ENCODE measurements around the gene PHEX. TPM values are rescaled to one million over a fixed set of nuclear protein-coding genes. Genes with fewer than 3 reads are reported as not detected.

The PHEX gene
- total RNA-seq, 1 donor from 2014 or later: 0.96 TPM

DNA sequence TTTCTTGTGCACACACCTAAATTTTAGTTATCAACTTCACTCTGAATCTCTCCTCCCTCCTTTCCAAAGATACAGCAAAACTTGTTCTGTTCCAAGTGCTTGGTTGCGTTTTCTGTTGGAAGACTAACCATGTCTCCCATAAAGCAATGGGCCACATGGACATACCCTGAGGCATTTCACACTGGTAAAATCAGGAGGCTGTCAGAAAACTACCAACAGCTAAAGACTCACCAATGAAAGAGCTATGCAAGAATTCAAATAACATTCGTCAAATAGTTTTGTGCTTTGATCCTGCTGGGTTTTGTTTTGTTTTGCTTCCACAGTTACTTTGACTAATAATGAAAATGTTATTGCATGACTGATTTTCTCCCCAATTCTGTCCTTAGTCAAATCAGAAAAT, 46.0 kb downstream of the PHEX start:
- Histone ChIP-seq H3K36me3 (no peaks in the 10 kb centered on the region), H3K9me3 (no peaks in the 10 kb centered on the region), H3K4me1 (no peaks in the 10 kb centered on the region), H3K27me3 (no peaks in the 10 kb centered on the region), H3K27ac (no peak overlapping the region), H3K4me3 (no peak overlapping the region)
- intact Hi-C loops (cut with DNase I): no loop called here
- TF ChIP-seq, protein P1, sequence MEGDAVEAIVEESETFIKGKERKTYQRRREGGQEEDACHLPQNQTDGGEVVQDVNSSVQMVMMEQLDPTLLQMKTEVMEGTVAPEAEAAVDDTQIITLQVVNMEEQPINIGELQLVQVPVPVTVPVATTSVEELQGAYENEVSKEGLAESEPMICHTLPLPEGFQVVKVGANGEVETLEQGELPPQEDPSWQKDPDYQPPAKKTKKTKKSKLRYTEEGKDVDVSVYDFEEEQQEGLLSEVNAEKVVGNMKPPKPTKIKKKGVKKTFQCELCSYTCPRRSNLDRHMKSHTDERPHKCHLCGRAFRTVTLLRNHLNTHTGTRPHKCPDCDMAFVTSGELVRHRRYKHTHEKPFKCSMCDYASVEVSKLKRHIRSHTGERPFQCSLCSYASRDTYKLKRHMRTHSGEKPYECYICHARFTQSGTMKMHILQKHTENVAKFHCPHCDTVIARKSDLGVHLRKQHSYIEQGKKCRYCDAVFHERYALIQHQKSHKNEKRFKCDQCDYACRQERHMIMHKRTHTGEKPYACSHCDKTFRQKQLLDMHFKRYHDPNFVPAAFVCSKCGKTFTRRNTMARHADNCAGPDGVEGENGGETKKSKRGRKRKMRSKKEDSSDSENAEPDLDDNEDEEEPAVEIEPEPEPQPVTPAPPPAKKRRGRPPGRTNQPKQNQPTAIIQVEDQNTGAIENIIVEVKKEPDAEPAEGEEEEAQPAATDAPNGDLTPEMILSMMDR (IDR thresholded peaks at IDR 0.05): no peak
- DNase-seq (ENCODE audit: low spot score in 2 of 2): no peak

DNA sequence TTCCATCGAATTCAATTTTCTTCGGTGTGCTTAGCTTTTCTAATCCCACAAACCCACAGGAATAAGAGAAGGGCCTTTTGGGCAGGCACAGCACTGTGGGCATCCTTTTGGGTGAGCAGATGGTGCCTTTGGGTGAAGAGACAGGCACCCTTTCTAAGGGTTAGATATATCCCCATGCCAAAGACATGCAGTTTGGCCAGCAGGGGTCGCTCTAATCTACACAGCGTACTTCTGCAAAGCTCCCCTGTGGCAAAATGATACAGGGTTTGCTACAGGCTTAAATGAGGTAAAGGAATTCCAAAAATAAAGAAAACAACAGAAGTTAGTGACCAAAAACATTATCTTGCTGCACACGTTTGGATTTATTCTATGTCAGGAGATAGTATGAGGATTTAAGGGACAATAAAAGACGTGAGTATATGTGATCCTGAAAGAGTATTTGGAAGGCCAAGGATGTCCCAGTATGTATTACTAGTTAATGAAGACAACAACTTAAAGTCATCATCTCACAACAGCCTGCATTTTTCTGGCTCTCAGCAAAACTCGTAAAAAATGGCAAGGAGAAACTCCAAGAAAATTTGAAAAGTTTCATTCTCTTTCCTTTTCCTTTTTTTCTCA, 49.5 kb downstream of the PHEX start:
- H3K4me1 ChIP-seq: no peaks in the 10 kb centered on the region
- no peak for DNase-seq (ENCODE audit: low spot score in 2 of 2)
- no peaks in the 10 kb centered on the region for H3K36me3 ChIP-seq
- no peaks in the 10 kb centered on the region for H3K9me3 ChIP-seq
- TF ChIP-seq, protein P1 (IDR thresholded peaks at IDR 0.05): peak; percentile 3 to 54 (median 30)
- intact Hi-C loops (cut with DNase I): no loop called here
- H3K27ac ChIP-seq: no peak overlapping the region
- H3K4me3 ChIP-seq: no peak overlapping the region
- H3K27me3 ChIP-seq: no peaks in the 10 kb centered on the region

DNA sequence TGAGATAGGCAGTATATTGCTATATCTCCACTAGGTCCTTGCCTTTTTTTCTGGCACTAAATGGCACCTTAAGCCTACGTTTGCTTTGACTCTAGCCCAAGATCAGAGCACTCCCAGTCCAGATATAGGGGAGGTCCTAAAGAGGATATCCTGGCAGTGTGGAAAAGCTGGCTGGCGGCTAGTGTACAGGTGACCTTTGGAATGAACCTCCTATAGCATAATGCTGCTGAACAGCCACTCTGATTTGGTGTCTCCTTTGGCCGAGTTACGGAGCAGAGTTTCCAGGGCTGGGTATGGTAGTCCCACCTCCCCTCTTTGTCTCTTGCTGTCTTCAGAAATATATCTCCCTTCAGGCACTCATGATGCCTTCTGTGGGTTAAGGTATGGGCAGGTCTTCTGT, 53.9 kb downstream of the PHEX start:
- Histone ChIP-seq H3K9me3 (no peaks in the 10 kb centered on the region), H3K4me1 (no peaks in the 10 kb centered on the region), H3K36me3 (no peaks in the 10 kb centered on the region), H3K4me3 (no peak overlapping the region), H3K27ac (no peak overlapping the region), H3K27me3 (no peaks in the 10 kb centered on the region)
- DNase-seq (ENCODE audit: low spot score in 2 of 2): no peak
- TF ChIP-seq, protein P1 (IDR thresholded peaks at IDR 0.05): no peak
- intact Hi-C loops (cut with DNase I): no loop called here

DNA sequence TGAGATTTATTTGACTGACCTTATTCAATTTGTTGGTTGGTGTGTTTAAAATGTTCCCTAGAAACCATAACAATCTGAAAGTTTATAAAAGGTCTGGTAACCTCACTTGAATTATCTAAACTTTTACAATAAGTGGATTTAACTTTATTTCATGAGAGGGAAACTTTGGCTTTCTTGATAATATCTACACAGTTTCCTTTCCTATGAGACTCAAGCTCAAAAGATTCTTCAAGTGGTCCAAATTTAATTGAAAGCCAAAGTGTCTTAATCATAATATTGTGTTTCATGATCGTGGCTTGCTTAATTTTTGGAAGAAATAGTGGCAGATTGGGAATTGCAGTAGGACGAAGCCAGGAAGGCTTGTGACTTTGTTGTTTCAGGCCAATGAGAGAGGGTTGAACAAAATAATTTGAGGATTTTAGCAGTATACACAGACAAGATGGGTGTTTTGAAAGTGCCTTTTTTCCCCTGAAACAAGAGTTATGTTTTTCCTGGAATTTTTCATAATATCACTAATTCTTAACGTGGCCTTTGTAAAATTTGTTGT, 55.0 kb downstream of the PHEX start:
- intact Hi-C loops (cut with DNase I): no loop called here
- Histone ChIP-seq H3K27me3 (no peaks in the 10 kb centered on the region), H3K4me3 (no peak overlapping the region), H3K4me1 (no peaks in the 10 kb centered on the region), H3K36me3 (no peaks in the 10 kb centered on the region), H3K27ac (no peak overlapping the region), H3K9me3 (no peaks in the 10 kb centered on the region)
- no peak for DNase-seq (ENCODE audit: low spot score in 2 of 2)
- TF ChIP-seq, protein P1 (IDR thresholded peaks at IDR 0.05): no peak

DNA sequence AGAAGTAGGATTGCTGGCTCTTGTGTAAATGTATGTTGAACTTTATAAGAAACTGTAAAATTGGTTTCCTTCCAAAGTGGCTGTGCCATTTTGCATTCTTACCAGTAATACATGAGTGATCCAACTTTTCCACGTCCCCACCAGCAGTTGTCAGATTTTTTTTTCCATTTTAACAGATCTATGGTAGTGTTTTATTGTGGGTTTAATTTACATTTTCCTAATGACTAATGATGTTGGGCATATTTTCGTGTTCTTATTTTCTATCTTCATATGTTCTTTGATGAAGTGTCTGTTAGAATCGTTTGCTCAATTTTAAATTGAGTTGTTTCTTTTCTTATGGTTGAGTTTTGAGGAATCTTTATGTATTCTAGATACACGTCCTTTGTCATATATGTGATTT, 56.2 kb downstream of the PHEX start:
- Histone ChIP-seq H3K27me3 (no peaks in the 10 kb centered on the region), H3K4me3 (no peak overlapping the region), H3K36me3 (no peaks in the 10 kb centered on the region), H3K4me1 (no peaks in the 10 kb centered on the region), H3K9me3 (no peaks in the 10 kb centered on the region), H3K27ac (no peak overlapping the region)
- no peak for DNase-seq (ENCODE audit: low spot score in 2 of 2)
- TF ChIP-seq, protein P1 (IDR thresholded peaks at IDR 0.05): no peak
- intact Hi-C loops (cut with DNase I): no loop called here

Data from ascending aorta (tissue), 2 donors.